CMK (cell line): ENCODE data around the gene LIMCH1.
A peak's percentile ranks its signal among the peaks of the same experiment; 100 is the strongest.
"Not testable (repeated sequence)": the region's sequence is repeated elsewhere in the genome, so short reads cannot be mapped to it uniquely, and the experiment has no call there.

Experiments
- DNase-seq: peaks from one replicate; pipeline ENCODE4 v3.0.0-alpha.2; 2010; ENCODE audit warnings: low read depth

LIMCH1 gene

DNA sequence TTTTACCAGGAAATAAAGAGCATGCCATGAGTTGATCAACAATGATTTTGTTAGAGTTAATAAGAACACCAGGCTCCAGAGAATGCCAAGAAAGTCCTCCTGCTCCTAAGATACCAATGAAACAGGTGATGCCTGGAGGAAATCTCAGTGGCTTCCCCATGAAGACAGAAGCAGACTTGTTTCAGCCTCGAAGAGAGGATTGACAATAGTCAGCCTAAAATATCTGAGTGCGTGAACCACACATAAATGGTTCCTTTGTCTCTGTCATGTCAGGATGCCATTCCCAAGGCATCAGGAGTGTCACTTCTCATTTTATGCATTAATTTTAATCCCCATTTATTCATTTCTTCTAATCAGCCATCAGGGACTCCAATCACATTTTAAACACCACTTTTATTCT is 141.0 kb downstream of the LIMCH1 start:
- no peak for DNase-seq

DNA sequence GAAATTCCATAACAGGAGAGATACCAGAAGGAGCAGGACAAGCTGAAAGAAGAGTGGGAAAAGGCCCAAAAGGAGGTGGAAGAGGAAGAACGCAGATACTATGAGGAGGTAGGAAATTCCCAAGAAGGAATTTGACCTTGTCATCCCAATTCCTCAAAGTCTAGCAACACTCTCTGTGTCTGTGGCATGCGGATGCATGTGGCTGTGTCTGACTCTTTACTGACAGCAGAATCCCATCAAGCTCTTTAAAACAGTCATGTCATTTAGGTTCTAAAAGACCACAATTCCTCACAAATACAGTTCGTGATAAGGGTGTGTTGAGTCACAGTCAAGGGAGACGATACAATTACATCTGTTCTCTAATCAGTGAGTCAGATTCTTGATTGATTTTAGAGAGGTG is 142.0 kb downstream of the LIMCH1 start:
- DNase-seq = no peak

DNA sequence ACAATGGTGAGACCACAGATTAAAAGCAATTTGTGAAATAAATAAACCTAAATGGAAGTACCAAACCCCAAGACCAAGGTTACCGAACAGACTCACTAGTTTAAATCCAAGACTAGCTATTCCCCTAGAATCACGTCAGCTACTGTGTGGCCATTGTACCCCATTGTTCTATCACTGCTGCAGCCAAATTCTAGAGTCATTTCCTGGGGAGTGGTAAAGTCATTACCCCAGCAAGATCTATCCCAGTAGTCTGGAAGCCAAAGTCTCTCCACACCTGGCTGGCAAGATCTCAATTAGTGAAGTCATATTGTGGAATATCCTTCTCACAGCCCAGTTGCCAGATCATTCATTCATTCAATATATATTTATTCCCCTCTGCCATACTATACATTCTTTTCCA is 143.1 kb downstream of the LIMCH1 start:
- no peak for DNase-seq

DNA sequence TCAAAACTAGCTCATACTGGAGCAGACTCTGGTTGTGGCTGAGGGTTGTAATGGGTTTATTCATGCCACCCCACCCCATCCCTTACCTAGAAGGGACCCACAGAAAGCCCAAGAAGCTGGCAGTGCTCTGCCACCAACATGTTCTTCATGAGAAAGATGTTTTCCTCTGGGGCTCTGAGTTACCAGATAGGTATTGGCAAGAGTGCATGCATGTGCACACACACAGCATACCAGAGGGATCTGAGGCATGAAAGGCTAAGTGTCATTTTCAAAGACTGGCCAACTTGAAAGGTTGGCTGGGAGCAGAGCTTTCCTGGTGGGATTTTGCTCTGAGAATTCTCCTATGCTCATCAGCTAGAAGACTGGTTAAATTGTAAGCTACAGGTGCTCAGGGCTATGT is 145.4 kb downstream of the LIMCH1 start:
- no peak for DNase-seq

DNA sequence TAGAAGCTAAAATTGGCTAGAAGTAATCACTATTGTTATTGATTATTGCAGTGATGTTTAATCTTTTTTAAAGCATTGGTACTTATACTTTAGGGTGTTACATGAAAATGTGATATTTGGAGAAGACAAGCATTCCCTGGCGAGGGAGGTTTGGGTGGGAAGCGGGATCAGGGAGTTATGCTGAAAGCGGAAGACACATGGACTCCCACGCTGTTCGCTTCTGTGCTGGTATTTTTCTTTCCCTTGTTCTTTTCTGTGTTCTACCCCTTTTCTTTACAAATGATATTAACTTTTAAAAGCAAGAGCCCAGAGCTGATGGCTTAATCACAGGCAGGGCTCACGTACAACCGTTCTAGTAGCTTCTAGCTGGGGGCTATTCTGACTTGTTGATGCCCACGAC is 148.9 kb downstream of the LIMCH1 start:
- DNase-seq = no peak

GRCh38 chr4:41687971-41688370 is 150.0 kb downstream of the LIMCH1 start:
- no peak for DNase-seq

DNA sequence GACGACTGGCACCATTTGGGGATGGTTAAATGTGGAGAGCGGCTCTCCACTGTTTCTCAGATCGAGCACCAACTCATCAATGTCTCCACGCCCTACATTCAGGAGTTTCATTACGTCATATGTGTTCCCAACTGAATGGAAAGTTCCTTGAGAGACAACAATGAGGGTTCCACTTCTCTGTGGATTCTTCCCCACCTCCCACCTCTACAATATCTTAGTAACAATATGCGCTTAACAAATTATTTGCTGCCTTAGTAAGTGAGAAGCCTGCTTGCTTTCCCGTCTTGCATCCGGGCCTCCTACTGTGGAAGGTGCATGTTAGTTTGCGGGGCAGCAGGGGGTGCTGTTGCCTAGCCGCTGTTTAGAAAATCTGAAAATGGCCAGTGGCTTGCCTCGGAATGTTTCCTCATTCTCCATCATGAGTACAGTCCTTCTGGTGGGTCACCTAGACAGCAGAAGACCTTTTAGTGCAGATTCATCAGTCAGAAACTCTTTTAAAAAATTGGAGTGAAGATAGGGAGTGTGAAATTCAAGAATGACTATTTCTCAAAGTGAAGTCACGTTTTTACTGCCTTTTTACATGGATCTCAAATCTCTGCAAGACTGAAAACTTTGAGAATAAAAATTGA is 154.9 kb downstream of the LIMCH1 start:
- DNase-seq = peak; percentile 32

DNA sequence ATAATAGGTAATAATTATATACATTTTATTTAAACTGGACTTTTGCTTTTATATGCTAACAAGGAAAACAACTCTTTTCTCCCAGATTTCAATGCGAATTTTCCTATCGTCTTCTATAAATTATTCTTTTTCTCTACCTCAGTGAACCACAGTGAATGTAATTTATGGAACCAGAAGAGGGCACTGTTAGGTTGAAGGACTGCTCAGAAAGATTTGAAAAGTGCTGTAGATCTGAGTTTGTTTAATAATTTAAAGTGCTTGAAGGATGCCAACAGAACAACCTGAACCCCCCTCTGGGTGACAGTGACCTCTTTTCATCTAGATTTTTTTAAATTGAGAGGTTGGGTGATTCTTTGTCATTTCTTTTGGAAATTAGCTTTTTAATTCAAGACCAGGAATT is 155.7 kb downstream of the LIMCH1 start:
- no peak for DNase-seq

DNA sequence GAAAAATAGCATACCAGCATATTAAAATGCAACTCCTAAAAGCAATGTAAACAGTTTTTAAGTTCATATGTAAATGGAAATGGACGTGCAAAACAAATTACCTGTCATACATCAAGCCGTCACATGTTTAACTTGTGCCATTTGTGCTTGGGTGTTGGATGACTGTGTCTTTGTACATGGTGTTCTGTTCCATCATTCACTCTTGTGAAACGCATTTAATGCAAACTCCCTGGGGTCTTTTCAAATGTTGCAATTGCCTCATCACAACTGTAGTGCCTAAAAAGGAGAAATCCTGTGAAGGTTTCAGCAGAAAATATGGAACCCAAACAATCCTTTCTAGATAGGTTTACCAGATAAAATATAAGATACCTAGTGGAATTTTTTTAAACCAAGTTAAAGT is 158.2 kb downstream of the LIMCH1 start:
- no peak for DNase-seq

DNA sequence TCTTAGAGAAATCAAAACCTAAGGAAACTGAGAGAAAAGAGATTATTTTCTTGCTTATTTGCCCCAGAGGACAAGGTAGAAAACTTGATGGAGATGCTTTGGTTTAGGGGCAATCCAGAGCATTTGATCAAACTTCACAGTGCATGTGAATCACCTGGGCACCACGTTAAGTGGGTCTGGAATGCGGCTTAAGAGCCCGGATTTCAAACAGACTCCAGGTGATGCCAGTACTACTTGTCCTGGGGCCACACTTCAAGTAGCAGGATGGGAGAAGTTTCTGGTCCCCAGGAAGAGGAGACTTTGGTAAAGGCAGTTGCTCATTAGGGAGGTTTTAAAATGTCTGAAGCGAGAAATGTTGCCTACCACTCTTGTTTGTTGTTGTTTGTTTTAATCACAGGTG is 158.8 kb downstream of the LIMCH1 start:
- DNase-seq = no peak

DNA sequence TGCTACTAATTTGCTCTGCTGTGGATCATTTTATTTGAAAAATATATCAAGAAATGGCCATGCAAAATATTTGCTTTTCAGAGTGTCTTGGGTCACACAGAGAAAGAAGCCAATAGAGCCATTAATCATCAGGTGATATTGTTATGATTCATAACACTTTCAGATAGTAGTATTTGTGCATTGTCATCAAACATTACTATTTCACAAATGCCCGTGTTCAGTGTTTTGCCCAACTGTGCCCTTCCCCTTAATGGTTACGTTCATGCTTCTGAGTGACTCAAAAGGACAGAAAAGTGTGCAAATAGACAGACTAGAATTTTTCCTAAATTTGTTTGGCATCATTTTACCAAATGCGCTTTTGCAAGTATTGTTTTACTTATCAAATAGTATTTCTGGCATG is 164.0 kb downstream of the LIMCH1 start:
- no peak for DNase-seq

- no peak for DNase-seq
These were observed 164.8 kb downstream of the LIMCH1 start for GRCh38 chr4:41702770-41703169.

- DNase-seq = no peak
These were observed 165.8 kb downstream of the LIMCH1 start for GRCh38 chr4:41703785-41704184.

GRCh38 chr4:41709844-41710481 is 172.0 kb downstream of the LIMCH1 start:
- DNase-seq = no peak

DNA sequence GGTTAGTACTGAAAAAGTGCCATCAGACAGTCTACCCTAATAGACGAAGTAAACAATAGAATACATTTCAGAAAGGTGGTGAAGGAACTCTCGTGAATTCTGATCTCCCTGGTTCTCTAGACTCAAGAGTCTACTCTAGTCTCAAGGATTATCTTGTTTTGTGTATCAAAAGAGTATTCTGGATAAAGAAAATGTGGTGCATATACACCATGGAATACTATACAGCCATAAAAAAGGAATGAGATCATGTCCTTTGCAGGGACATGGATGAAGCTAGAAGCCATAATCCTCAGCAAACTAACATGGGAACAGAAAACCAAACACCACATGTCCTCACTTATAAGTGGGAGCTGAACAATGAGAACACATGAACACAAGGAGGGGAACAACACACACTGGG is 173.7 kb downstream of the LIMCH1 start:
- DNase-seq = not testable (repeated sequence)

GRCh38 chr4:41712425-41712824 is 174.5 kb downstream of the LIMCH1 start:
- no peak for DNase-seq

GRCh38 chr4:41713768-41714167 is 175.8 kb downstream of the LIMCH1 start:
- no peak for DNase-seq

- DNase-seq = no peak
These were observed 176.5 kb downstream of the LIMCH1 start for GRCh38 chr4:41714364-41715000.

GRCh38 chr4:41715155-41715554 is 177.2 kb downstream of the LIMCH1 start:
- no peak for DNase-seq

- no peak for DNase-seq
These were observed 180.9 kb downstream of the LIMCH1 start for GRCh38 chr4:41718907-41719306.

GRCh38 chr4:41719417-41719816 is 181.5 kb downstream of the LIMCH1 start:
- no peak for DNase-seq

- no peak for DNase-seq
These were observed 184.2 kb downstream of the LIMCH1 start for GRCh38 chr4:41722181-41722580.

- no peak for DNase-seq
These were observed 185.3 kb downstream of the LIMCH1 start for GRCh38 chr4:41723286-41723685.

DNA sequence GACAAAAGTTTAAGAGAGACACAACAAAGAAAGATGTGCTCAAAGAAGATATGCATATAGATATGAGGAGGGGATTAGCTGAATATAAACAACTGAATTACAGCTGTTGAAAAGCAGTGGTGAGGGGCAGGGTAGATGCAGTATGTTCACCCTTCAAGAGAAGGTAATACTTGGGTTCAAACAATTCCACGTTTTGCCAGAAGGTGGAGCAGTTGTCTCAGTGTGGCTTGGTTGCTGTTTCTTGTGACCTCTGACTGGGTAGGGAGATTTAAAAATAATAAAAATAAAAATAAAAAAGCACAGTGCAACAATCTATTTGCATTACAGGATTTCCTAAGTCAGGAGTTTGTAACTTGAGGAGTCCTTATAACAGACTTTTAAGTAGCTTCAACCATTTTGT is 187.3 kb downstream of the LIMCH1 start:
- peak; percentile 7 for DNase-seq
